Esophagus squamous epithelium (tissue), 5 donors: ENCODE data around the gene CASTOR1. TPM values are rescaled to one million over a fixed set of nuclear protein-coding genes. Genes with fewer than 3 reads are reported as not detected.
A peak's percentile ranks its signal among the peaks of the same experiment; 100 is the strongest.

Experiments
- DNase-seq: peaks from one replicate; lab custom pipeline; 2025; lab: John Stamatoyannopoulos, UW
- H3K27ac ChIP-seq, 4 donors: fragments of 200-600 bp; sonication (generic); one replicate each; pipeline ENCODE4 v1.5.1; 2016 to 2019; ENCODE audit warnings: mild to moderate bottlenecking in 1 of 4
- H3K27me3 ChIP-seq, 4 donors: fragments of 200-600 bp; sonication (generic); 1 replicate in 3 of 4; 2 replicates in 1 of 4; pipeline versions ENCODE4 v1.5.1 to v1.6.0; 2017 to 2021; ENCODE audit warnings: antibody characterized with exemption in 1 of 4
- H3K36me3 ChIP-seq, 3 donors: fragments of 200-600 bp; sonication (generic); one replicate each; pipeline ENCODE4 v1.5.1; 2016 to 2019
- H3K4me1 ChIP-seq, 3 donors: fragments of 200-600 bp; sonication (generic); one replicate each; pipeline ENCODE4 v1.5.1; 2017 to 2019
- H3K4me3 ChIP-seq, 4 donors: fragments of 200-600 bp; sonication (generic); 1 replicate in 3 of 4; 2 replicates in 1 of 4; pipeline ENCODE4 v1.5.1; 2016 to 2019; ENCODE audit warnings: mild to moderate bottlenecking in 2 of 4, moderate library complexity in 1 of 4
- H3K9me3 ChIP-seq, 3 donors: fragments of 200-600 bp; sonication (generic); one replicate each; pipeline ENCODE4 v1.5.1; 2016 to 2019
- POLR2A ChIP-seq, 4 donors: fragments of 450-650 bp; IDR thresholded peaks; one replicate each; pipeline ENCODE4 v1.6.1; 2017; ENCODE audit warnings: antibody characterized with exemption in 4 of 4, mild to moderate bottlenecking in 4 of 4, moderate library complexity in 3 of 4
- WGBS, 2 donors: methylation state at CpG; one replicate each; pipeline ENCODE4 v1.1.5; 2018; 5-methylcytosine and 5-hydroxymethylcytosine counted together
- intact Hi-C: fragments of 100-400 bp; cut with DNase I; formaldehyde crosslinking; loops from one replicate; pipeline ENCODE4 v1.15.0; 2022
- total RNA-seq, 4 donors: library from RNA; depleted of rRNA; stranded (reverse); fragments of >200 nt; gene quantifications; one replicate each; pipeline ENCODE4 v1.1.0, GENCODE V29; 2016
- TF ChIP-seq, protein P1 (sequence below), 6 experiments: fragments of 450-650 bp in 4 of 6; fragments of 200-600 bp in 2 of 6; sonication (generic) in 2 of 6; IDR thresholded peaks; one replicate each; pipeline ENCODE4 v1.5.1; 2016 to 2019; ENCODE audit warnings: antibody characterized with exemption in 6 of 6, mild to moderate bottlenecking in 4 of 6, moderate library complexity in 4 of 6
- donor health status: DM: yes; HTN: yes; CAD: no.

CASTOR1 gene
- total RNA-seq, 4 donors from 2014 or later: 18.9 to 76.4 (median 40.7) TPM

DNA sequence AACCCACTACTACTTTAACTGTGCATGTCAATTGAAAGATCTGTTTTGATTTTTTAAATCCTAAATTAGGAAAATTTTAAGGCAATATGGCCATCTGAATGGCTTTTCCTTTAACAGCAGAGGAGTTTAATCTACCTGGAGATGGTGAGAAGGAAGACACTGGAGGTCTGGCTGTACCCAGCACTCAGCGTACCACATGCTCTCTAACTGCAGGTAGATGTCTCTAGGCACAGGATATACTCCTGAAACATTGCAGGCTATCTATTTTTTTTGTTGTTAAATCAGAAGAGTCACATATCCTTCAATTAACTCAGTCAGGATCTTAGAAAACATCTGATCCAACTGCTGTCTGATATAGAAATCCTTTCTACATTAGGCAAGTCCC is 17.3 kb upstream of the CASTOR1 start:
- Histone ChIP-seq H3K9me3 (no peaks in the 10 kb centered on the region), H3K4me1 (peaks cover 95 to 100% (median 100%) of the 10 kb centered on the region in 3 donors), H3K27me3 (no peaks in the 10 kb centered on the region), H3K36me3 (peaks cover 0 to 22% (median 4%) of the 10 kb centered on the region in 3 donors), H3K27ac (peak overlapping the region; percentile 88 to 99 (median 94)), H3K4me3 (no peak overlapping the region)
- DNase-seq: no peak
- intact Hi-C loops: no loop called here
- TF ChIP-seq, protein P1, sequence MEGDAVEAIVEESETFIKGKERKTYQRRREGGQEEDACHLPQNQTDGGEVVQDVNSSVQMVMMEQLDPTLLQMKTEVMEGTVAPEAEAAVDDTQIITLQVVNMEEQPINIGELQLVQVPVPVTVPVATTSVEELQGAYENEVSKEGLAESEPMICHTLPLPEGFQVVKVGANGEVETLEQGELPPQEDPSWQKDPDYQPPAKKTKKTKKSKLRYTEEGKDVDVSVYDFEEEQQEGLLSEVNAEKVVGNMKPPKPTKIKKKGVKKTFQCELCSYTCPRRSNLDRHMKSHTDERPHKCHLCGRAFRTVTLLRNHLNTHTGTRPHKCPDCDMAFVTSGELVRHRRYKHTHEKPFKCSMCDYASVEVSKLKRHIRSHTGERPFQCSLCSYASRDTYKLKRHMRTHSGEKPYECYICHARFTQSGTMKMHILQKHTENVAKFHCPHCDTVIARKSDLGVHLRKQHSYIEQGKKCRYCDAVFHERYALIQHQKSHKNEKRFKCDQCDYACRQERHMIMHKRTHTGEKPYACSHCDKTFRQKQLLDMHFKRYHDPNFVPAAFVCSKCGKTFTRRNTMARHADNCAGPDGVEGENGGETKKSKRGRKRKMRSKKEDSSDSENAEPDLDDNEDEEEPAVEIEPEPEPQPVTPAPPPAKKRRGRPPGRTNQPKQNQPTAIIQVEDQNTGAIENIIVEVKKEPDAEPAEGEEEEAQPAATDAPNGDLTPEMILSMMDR (IDR thresholded peaks at IDR 0.05): no peak
- TF ChIP-seq POLR2A (IDR thresholded peaks at IDR 0.05): no peak
- 61 to 77% methylated on average over 1 of the region's 1 CpG for WGBS, 2 donors

DNA sequence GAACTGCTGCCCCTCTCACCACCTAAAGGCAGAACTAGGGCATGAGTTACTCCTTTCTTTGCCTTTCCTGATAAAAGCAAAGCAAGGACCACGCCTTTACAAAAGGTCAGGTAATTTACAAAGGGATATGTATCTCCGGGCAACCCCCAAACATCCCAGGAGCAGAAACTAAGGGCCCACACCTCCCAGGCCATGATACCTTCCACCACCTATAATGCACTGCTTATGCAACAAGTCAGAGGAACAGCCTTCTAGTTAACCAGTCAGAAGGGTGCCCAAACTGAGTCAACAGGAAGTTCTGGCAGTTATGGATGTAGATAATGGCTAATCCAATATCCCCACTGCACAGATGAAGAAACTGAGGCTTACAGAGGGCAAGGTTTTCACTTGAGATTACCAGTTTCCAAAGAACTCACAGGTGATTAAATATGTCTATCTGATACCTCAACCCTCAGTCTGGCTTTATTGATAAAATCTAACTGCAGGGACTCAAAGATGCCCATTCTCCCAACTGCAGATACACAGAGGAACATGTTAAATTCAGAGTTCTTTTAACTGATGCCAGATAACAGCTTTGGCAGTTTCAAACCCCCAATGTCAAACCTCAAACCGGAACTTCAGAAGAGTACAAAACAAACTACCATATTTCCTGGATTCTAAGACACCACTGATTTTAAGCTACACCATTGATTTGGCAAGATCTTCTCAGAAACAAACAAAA is 16.8 kb upstream of the CASTOR1 start:
- DNase-seq: no peak
- Histone ChIP-seq H3K4me3 (peak overlapping the region in 2 of 4 donors; percentile 18 to 47), H3K9me3 (no peaks in the 10 kb centered on the region), H3K36me3 (peaks cover 0 to 27% (median 4%) of the 10 kb centered on the region in 3 donors), H3K27ac (peak overlapping the region; percentile 88 to 99 (median 94)), H3K27me3 (no peaks in the 10 kb centered on the region), H3K4me1 (peaks cover 91 to 100% (median 100%) of the 10 kb centered on the region in 3 donors)
- intact Hi-C loops: no loop called here
- TF ChIP-seq, protein P1 (IDR thresholded peaks at IDR 0.05): no peak
- TF ChIP-seq POLR2A (IDR thresholded peaks at IDR 0.05): no peak
- WGBS, 2 donors: 14 to 38% methylated on average over 3 of the region's 3 CpGs

- intact Hi-C loops: no loop called here
- Histone ChIP-seq H3K27me3 (no peaks in the 10 kb centered on the region), H3K9me3 (no peaks in the 10 kb centered on the region), H3K27ac (peak overlapping the region; percentile 88 to 99 (median 94)), H3K4me1 (peaks cover 85 to 100% (median 97%) of the 10 kb centered on the region in 3 donors), H3K4me3 (peak overlapping the region in 2 of 4 donors; percentile 18 to 47), H3K36me3 (peaks cover 0 to 33% (median 4%) of the 10 kb centered on the region in 3 donors)
- TF ChIP-seq POLR2A (IDR thresholded peaks at IDR 0.05): peak in 2 of 4 donors; percentile 65 to 67
- TF ChIP-seq, protein P1 (IDR thresholded peaks at IDR 0.05): no peak
- WGBS, 2 donors: 0 to 10% methylated on average over 2 of the region's 4 CpGs
- DNase-seq: no peak
These were observed 16.2 kb upstream of the CASTOR1 start for GRCh38 chr22:30305519-30305905.

DNA sequence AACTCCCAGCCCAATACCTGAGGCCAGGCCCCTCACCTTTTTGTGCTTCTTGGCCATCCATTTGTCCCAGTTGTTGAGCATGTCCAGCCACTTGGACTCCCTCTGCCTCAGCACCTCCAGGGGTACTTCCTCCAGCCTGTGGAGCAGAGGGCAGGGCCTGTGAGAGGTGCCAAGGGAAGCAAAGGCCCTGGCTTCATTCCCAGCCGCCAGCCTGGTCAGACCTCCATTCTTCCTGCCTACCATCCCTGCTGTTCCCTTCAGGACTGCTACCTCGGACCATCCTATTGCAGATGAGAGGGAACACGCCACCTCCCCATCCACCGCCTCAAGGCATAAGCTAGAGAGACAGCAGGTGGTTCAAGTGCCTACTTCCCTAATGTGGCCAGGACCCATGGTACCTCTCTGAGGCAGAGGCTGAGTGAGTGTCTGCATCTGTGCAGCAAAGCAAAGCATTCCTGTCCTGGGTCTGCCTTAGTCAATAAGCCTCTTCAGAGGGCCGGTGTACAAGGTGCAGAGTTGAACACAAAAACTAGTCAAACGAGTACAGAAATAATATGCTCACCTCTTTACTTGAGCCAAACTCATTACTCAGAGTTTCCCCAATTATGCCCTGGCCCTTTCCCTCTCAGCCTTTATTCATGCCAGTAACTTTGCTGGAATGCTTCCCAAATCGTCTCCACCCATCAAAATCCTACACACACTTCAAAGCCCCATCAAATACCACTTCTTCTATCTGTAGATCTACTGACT is 15.4 kb upstream of the CASTOR1 start:
- H3K36me3 ChIP-seq: peaks cover 0 to 41% (median 4%) of the 10 kb centered on the region in 3 donors
- WGBS, 2 donors: 14 to 40% methylated on average over 5 to 6 of the region's 7 CpGs
- H3K9me3 ChIP-seq: no peaks in the 10 kb centered on the region
- peak overlapping the region in 2 of 4 donors; percentile 8 to 47 for H3K4me3 ChIP-seq
- peak in 1 of 4 donors; percentile 10 for TF ChIP-seq POLR2A (IDR thresholded peaks at IDR 0.05)
- TF ChIP-seq, protein P1 (IDR thresholded peaks at IDR 0.05): no peak
- intact Hi-C loops: no loop called here
- peaks cover 78 to 100% (median 88%) of the 10 kb centered on the region in 3 donors for H3K4me1 ChIP-seq
- H3K27ac ChIP-seq: peak overlapping the region; percentile 88 to 99 (median 94)
- DNase-seq: no peak
- H3K27me3 ChIP-seq: no peaks in the 10 kb centered on the region

GRCh38 chr22:30302810-30303138 is 13.5 kb upstream of the CASTOR1 start:
- Histone ChIP-seq H3K27ac (peak overlapping the region; percentile 88 to 99 (median 94)), H3K4me1 (peaks cover 77 to 100% (median 85%) of the 10 kb centered on the region in 3 donors), H3K9me3 (no peaks in the 10 kb centered on the region), H3K36me3 (peaks cover 0 to 60% (median 4%) of the 10 kb centered on the region in 3 donors), H3K27me3 (no peaks in the 10 kb centered on the region), H3K4me3 (no peak overlapping the region)
- 37 to 45% methylated on average over 5 of the region's 5 CpGs for WGBS, 2 donors
- no peak for DNase-seq
- intact Hi-C loops: no loop called here
- TF ChIP-seq POLR2A (IDR thresholded peaks at IDR 0.05): no peak
- TF ChIP-seq, protein P1 (IDR thresholded peaks at IDR 0.05): no peak
